Thoracic aorta (tissue), 2 donors: ENCODE results near the gene CKAP2L. TPM values are rescaled to one million over a fixed set of nuclear protein-coding genes. Genes with fewer than 3 reads are reported as not detected.

Experiments
- ATAC-seq: fragments of 150-250 bp; one replicate; pipeline ENCODE4 v1.8.0; 2017; ENCODE audit warnings: low read depth; ENCODE audit not compliant: insufficient number of reproducible peaks, low FRiP score
- DNase-seq: peaks from one replicate; pipeline ENCODE4 v3.0.0-alpha.2; 2020; ENCODE audit warnings: low spot score
- H3K27ac ChIP-seq, 2 donors: fragments of 200-600 bp; sonication (generic); 1 replicate in 1 of 2; 2 replicates in 1 of 2; pipeline ENCODE4 v1.5.1; 2016; ENCODE audit warnings: mild to moderate bottlenecking in 2 of 2, moderate library complexity in 2 of 2
- H3K27me3 ChIP-seq: fragments of 200-600 bp; sonication (generic); replicated peaks from 2 replicates; pipeline ENCODE4 v1.6.0; 2016; ENCODE audit warnings: mild to moderate bottlenecking; ENCODE audit not compliant: insufficient read depth
- H3K36me3 ChIP-seq: fragments of 200-600 bp; sonication (generic); one replicate; pipeline ENCODE4 v1.5.1; 2016
- H3K4me1 ChIP-seq, 2 donors: fragments of 200-600 bp; sonication (generic); 1 replicate in 1 of 2; 2 replicates in 1 of 2; pipeline versions ENCODE4 v1.5.1 to v1.6.0; 2016; ENCODE audit warnings: low read depth in 2 of 2, mild to moderate bottlenecking in 1 of 2; ENCODE audit not compliant: control insufficient read depth in 1 of 2
- H3K4me3 ChIP-seq: fragments of 200-600 bp; sonication (generic); 2 replicates; pipeline ENCODE4 v1.5.1; 2016; ENCODE audit warnings: mild to moderate bottlenecking
- H3K9me3 ChIP-seq: fragments of 200-600 bp; sonication (generic); 2 replicates; pipeline ENCODE4 v1.5.1; 2016
- total RNA-seq, 2 donors: library from RNA; depleted of rRNA; stranded (reverse); fragments of >200 nt; gene quantifications; one replicate each; pipeline versions ENCODE4 v1.1.0 to v1.2.3, GENCODE V29; 2016
- TF ChIP-seq, protein P1 (sequence below): fragments of 200-600 bp; sonication (generic); IDR thresholded peaks from one replicate; pipeline ENCODE4 v1.5.1; 2019; ENCODE audit warnings: antibody characterized with exemption

The CKAP2L gene
- total RNA-seq, 2 donors from 2014 or later, result 1.3 TPM; not detected in 1

DNA sequence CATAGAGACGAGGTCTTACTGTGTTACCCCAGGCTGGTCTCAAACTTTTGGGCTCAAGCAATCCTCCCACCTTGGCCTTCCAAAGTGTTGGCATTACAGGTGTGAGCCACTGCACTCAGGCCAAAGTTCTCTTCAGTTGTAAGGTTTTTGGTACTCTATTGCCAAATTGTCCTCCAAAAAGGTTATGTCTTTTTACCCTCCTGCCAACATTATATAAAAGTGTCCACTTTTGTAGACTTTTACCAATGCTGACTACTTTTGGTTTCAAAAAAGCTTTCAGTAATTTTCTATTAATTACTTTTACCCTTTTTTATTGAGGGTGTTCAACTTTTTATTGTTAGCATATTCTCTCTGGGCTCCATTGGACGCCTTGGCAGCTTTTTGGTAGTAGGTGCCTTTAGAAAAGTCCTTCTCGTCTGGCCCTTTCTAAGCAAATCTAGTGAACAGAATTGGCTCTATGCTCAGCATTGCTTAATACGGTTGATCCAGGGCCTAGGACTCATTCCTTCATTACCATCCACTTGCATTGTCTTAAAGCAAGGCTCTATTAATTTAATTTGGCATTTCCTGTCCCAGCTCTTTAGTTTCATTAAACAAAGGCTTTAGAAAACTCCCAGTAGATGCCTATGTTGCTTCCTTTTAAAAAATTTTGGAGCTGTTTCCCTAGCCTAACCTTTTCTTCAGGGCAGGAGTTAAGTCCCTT lies 36.6 kb upstream of the CKAP2L start:
- H3K4me3 ChIP-seq, result no peak overlapping the region
- ATAC-seq (no peak), DNase-seq (no peak)
- TF ChIP-seq, protein P1, sequence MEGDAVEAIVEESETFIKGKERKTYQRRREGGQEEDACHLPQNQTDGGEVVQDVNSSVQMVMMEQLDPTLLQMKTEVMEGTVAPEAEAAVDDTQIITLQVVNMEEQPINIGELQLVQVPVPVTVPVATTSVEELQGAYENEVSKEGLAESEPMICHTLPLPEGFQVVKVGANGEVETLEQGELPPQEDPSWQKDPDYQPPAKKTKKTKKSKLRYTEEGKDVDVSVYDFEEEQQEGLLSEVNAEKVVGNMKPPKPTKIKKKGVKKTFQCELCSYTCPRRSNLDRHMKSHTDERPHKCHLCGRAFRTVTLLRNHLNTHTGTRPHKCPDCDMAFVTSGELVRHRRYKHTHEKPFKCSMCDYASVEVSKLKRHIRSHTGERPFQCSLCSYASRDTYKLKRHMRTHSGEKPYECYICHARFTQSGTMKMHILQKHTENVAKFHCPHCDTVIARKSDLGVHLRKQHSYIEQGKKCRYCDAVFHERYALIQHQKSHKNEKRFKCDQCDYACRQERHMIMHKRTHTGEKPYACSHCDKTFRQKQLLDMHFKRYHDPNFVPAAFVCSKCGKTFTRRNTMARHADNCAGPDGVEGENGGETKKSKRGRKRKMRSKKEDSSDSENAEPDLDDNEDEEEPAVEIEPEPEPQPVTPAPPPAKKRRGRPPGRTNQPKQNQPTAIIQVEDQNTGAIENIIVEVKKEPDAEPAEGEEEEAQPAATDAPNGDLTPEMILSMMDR, result no peak
- H3K36me3 ChIP-seq, result no peaks in the 10 kb centered on the region
- no peaks in the 10 kb centered on the region for H3K4me1 ChIP-seq
- no peak overlapping the region for H3K27ac ChIP-seq
- no peaks in the 10 kb centered on the region for H3K9me3 ChIP-seq
- no peaks in the 10 kb centered on the region for H3K27me3 ChIP-seq

DNA sequence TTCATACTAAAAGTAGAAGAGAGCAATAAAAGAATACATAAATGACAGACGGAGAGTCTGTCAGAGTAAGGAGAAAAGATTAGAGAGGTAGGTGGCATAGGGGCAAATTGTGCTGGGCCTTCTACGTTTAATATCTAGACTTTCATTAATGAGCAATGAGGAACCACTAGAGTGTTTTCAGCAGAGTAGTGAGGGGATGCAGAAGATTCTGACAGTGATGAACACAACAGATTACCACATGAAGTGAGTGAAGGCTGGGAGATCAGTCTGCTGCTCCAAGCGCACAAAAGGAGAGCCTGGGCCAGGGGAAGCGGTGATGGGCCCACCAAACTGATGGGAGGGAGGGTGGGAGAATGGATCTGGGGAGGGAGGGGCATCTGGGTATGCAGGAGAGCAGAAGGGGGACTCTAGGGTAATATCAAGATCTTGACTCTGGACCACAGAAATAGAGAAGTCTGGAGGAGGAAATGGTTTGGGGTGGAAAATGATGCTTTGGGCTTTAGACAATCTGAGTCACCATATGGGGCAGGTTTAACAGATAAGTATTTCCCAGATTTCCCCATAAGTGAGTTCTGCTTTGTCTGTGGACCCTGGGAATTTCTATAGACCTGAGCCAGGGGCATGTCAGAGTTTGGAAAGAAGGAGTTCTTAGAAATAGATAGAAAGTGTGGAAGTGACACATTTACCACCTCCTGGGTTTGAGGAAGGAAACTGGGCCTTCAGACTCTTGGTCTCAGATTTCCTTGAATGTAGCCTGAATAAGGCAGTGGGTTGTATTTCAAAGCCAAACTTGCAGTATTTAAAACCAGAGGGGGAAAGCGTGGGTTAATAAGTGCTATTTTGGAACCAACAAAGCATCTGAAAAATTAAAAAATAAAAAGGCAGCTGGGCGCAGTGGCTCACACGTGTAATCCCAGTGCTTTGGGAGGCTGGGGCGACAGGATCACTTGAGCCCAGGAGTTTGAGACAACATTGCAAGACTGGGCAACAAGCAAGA lies 34.9 kb upstream of the CKAP2L start:
- TF ChIP-seq, protein P1, result no peak
- ATAC-seq, result no peak
- no peaks in the 10 kb centered on the region for H3K9me3 ChIP-seq

DNA sequence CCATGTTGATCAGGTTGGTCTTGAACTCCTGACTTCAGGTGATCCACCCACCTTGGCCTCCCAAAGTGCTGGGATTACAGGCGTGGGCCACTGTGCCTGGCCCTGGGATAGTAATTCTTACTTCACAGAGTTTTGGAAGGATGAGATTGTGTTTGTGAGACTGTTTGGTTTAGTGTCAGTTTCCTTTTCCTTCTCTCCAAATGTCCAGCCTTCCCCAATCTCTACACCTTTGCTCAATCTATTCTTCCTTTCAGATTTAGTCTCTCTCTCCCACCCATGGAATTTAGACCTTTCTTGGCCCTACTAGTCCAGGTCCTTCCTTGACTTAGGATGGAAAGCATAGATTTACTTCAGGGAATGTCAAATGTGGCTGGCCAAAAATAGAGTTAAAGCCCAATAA lies 32.1 kb upstream of the CKAP2L start:
- DNase-seq (no peak), ATAC-seq (no peak)
- H3K36me3 ChIP-seq, result no peaks in the 10 kb centered on the region
- no peak overlapping the region for H3K4me3 ChIP-seq
- no peaks in the 10 kb centered on the region for H3K9me3 ChIP-seq
- no peaks in the 10 kb centered on the region for H3K4me1 ChIP-seq
- TF ChIP-seq, protein P1, result no peak
- no peaks in the 10 kb centered on the region for H3K27me3 ChIP-seq
- no peak overlapping the region for H3K27ac ChIP-seq

More for the DNA sequence above, 34.9 kb upstream of the CKAP2L start:
- Histone ChIP-seq H3K4me3 (no peak overlapping the region), H3K27ac (no peak overlapping the region), H3K4me1 (no peaks in the 10 kb centered on the region), H3K36me3 (no peaks in the 10 kb centered on the region), H3K27me3 (no peaks in the 10 kb centered on the region)
- DNase-seq, result no peak

DNA sequence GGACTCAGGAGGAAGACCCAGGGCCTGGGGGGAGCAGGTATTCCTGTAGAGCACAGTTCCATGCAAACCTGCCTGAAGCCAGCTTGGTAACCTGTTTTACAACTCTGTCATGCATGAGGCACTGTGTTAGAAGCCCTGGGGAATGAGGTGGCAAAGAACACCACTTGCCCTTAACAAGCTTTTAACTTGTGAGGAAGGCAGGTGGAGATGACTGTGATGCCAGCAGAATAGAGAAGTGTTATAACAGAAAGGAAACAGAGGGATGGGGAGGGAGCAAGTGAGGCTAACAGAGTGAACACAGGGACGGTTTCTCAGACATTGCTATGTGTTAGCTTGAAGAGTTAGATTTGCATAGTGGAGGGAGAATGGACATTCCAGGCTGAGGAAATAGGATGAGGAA lies 31.4 kb upstream of the CKAP2L start:
- ATAC-seq (no peak), DNase-seq (no peak)
- no peaks in the 10 kb centered on the region for H3K27me3 ChIP-seq

DNA sequence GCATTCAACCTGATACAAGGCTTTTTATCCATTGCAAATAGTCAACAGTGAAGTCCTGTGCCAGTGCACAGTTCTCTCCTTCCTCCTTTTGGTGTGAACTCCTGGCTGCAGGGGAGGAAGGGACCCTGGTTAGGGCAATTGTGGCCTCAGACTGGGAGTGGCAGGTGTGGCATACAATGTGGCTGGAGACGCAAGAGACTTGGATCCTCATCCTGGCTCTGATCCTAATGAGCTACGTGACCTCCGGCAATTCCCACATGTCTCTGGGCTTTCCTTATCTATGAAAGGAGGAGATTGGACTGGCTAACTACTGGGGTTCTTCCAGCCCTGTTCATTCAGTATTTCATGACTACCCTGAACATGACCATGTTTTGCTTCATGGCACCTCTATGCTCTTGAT lies 30.4 kb upstream of the CKAP2L start:
- Histone ChIP-seq H3K4me1 (no peaks in the 10 kb centered on the region), H3K27ac (no peak overlapping the region), H3K27me3 (no peaks in the 10 kb centered on the region), H3K9me3 (no peaks in the 10 kb centered on the region), H3K4me3 (no peak overlapping the region), H3K36me3 (no peaks in the 10 kb centered on the region)
- ATAC-seq, result no peak
- TF ChIP-seq, protein P1, result no peak
- DNase-seq, result no peak

More for the DNA sequence above, 31.4 kb upstream of the CKAP2L start:
- Histone ChIP-seq H3K4me3 (no peak overlapping the region), H3K36me3 (no peaks in the 10 kb centered on the region), H3K27ac (no peak overlapping the region), H3K9me3 (no peaks in the 10 kb centered on the region), H3K4me1 (no peaks in the 10 kb centered on the region)
- TF ChIP-seq, protein P1, result no peak
